Caki2 (cell line): ENCODE data around the gene TTR. TPM values are rescaled to one million over a fixed set of nuclear protein-coding genes. Genes with fewer than 3 reads are reported as not detected.

Experiments used
- DNase-seq: peaks from one replicate; pipeline ENCODE4 v3.0.0-alpha.2; 2015; ENCODE audit warnings: low read depth
- in situ Hi-C: cut with HindIII; loops from 2 replicates; pipeline ENCODE4 v1.10.0; 2016; ENCODE audit warnings: low sequenced_read_pairs, low pct_unique_long_range_greater_than_20kb, mixed read lengths
- total RNA-seq: library from RNA; depleted of rRNA; stranded (reverse); fragments of >200 nt; shearing (Covaris generic); gene quantifications from 2 replicates; pipeline ENCODE4 v1.2.3, GENCODE V29; 2014; ENCODE audit warnings: low replicate concordance; rRNA removed

TTR gene
- total RNA-seq, 1 experiment from 2014 or later, result not detected

DNA sequence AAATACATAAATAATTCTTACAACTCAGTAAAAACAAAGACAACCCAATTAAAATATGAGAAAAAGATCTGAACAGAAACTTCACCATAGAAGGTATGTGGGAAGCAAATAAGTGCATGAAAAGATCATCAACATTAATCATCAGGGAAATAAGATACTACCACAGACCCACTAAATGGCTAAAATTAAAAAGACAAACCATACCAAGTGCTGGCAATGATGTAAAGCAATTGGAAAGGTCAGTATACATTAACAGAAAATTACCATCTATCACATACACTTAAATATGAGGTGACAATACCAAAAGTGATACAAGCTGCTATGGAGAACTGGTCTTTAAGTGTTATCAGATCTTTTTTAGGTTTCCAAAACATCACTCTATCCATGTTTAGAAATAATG is 44.7 kb downstream of the TTR start:
- in situ Hi-C loops, result no loop called here
- DNase-seq, result no peak

DNA sequence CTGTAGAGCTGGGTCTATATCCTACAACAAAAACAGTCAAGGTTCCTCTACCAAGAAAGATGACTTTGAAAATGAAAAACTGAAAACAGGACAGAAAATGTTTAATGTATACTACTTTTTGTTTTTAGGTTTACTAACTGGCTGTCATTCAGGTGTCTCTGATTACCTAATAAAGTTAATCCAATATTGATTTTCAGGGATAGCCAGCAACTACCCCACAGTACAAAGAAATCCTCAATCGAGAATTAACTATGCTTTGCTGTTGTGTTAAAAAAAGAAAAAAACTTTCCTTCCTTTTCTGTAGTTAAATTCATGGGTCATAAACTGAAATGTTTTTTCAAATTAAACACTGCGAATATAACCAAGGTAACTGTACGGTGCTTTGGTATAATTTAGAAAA is 45.8 kb downstream of the TTR start:
- in situ Hi-C loops, result no loop called here
- no peak for DNase-seq

DNA sequence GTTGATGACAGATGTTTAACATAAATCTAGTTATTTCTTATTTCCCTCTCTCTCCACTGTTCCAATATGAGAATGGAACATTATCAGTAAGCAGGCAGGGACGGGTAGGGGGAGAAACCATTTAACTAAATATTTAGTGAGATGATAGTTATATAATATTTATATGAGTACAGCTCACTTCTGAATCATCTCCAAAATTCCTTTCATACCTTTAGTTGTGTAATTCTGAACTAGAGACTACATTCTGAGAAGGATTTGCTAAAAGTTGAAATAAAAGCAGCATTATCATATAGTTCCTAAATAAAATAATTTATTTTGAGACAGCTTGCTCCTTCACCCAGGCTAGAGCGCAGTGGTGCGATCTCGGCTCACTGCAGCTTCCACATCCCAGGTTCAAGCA is 51.3 kb downstream of the TTR start:
- no peak for DNase-seq
- in situ Hi-C loops, result no loop called here

DNA sequence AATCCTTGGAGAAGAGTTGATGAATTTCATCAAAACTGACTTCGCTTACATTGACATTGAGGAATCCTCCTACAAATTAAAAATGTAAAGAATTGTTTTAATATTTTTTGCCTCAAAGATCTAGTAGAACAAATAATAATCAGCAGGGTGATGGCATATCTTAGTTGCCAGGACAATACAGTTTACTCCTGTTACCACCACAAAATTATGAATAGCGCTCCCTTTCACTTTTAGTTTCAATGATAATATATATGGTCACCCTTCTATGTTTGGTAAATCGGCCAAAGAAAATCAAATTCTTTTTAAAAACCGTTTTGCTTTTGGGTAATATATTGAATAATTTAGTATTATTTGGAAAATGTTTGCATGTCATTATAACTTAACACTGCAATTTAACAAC is 53.7 kb downstream of the TTR start:
- in situ Hi-C loops, result no loop called here

DNA sequence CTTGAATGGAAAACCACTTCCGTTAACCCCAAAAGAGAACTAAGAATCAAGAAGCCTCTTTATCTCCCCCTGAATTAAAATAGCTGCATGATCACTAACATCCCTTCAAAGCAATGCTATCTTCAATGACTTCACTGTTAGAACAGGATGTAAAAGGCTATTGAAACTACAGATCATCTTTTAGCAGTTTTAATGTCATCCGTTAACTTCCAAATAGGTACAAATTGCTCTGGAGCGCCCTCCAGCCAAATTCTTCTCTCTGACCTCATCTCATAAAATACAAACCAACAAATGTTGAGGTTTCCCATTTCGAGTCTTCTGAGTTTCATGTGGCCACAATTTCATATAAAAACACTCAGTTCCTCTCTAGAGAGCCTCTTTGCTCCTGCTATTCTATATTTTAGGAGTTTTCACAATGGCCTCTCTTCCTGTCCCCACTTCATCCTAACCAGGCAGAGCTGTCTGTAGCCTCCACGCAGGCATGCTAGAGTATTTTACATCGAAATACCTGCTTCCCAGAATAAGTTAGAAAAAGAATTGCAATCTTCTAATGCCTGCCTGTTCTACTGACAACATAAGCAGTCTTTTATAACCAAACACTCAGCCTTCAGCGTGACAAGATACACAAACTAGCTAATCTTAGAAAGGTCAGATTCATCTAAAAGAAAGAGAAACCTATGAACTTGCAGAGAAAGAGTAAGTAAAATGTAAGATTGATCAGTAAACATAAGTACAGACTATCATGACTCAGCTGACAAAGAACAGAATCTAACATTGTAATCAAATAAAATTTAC is 54.9 kb downstream of the TTR start:
- in situ Hi-C loops, result no loop called here
- DNase-seq, result no peak

More for the DNA sequence above, 53.7 kb downstream of the TTR start:
- no peak for DNase-seq

DNA sequence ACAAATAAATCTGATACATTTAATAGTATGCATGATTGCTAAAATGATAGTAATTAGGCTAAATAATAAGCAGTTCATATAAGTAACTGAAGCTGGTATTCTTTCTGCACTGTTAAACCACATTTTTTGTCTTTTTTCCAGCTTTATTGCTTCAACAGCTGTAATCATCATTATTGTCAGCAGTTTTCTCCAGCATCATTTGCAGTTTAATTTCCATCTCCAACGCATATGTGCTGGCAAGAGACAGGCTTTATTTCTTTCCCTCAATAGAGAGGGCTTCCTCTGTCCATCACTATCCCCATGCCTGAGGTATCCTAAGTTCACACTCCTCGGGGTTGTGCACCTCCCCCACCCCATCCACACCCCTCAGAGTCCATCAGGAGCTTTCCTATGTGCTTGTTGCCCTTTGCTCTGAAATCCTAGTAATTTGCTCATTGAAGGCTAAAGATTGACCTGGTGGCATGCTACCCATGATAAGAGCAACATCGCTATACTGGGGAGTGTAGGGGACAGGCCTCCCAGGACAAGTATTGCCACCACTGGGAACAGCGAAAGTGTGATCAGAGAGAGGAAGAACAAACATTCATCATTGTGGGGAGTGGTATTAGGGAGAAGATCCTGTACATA is 55.6 kb downstream of the TTR start:
- in situ Hi-C loops, result no loop called here
- DNase-seq, result no peak

Other genes with a start within 250 kb of the TTR start
- not detected in 2 replicates for gene DSG4, start 215.1 kb upstream of the TTR start, total RNA-seq
- gene DSG3, start 144.1 kb upstream of the TTR start, total RNA-seq, result not detected in 2 replicates
- 40.9 and 42.9 TPM in 2 replicates for gene DSG2, start 93.7 kb upstream of the TTR start, total RNA-seq
- 0.78 and 1.0 TPM in 2 replicates for gene B4GALT6, start 92.7 kb downstream of the TTR start, total RNA-seq
- not detected in 2 replicates for gene SLC25A52, start 169.0 kb downstream of the TTR start, total RNA-seq